Activated B cell treated with CpG ODN at 0.5 μM for 24 hours (primary cell): ENCODE data around the gene MGLL. TPM values are rescaled to one million over a fixed set of nuclear protein-coding genes. Genes with fewer than 3 reads are reported as not detected.
A peak's percentile ranks its signal among the peaks of the same experiment; 100 is the strongest.

Source experiments
- ATAC-seq: fragments of 200-7000 bp; cut with Tn5 transposase; one replicate; pipeline ENCODE4 v1.10.0; 2021; ENCODE audit warnings: low read depth, mild to moderate bottlenecking, moderate library complexity
- CTCF ChIA-PET: fragments of 350-600 bp; sonication (Branson Sonifier 250); formaldehyde crosslinking; loops from one replicate; lab custom pipeline; 2021; ENCODE audit warnings: antibody characterized with exemption; lab: Charles Lee
- POLR2A ChIA-PET: fragments of 350-600 bp; sonication (Branson Sonifier 250); formaldehyde crosslinking; loops from one replicate; lab custom pipeline; 2021; ENCODE audit warnings: antibody characterized with exemption; lab: Charles Lee
- DNase-seq: peaks from one replicate; pipeline ENCODE4 v3.0.0; 2022
- H3K27ac Mint-ChIP-seq: one replicate; pipeline ENCODE4 v1.8.0; 2020; ENCODE audit warnings: mixed read lengths
- H3K27me3 Mint-ChIP-seq: one replicate; pipeline ENCODE4 v1.8.0; 2021; ENCODE audit warnings: mixed read lengths
- H3K36me3 Mint-ChIP-seq: one replicate; pipeline ENCODE4 v1.8.0; 2021; ENCODE audit warnings: low read depth, mixed read lengths
- H3K4me1 Mint-ChIP-seq: one replicate; pipeline ENCODE4 v1.8.0; 2021; ENCODE audit warnings: mixed read lengths
- H3K4me3 Mint-ChIP-seq: one replicate; pipeline ENCODE4 v1.8.0; 2020; ENCODE audit warnings: mild to moderate bottlenecking, mixed read lengths
- H3K9me3 Mint-ChIP-seq: one replicate; pipeline ENCODE4 v1.8.0; 2020; ENCODE audit warnings: mixed read lengths
- intact Hi-C: fragments of 100-400 bp; cut with micrococcal nuclease; formaldehyde crosslinking; loops from one replicate; pipeline ENCODE4 v1.15.1; 2024
- total RNA-seq: library from RNA; stranded (reverse); gene quantifications from 2 replicates; pipeline ENCODE4 v1.2.3, GENCODE V29; 2022
- TF ChIP-seq, protein P1 (sequence below): fragments of 200-600 bp; IDR thresholded peaks from one replicate; pipeline ENCODE4 v1.8.0; 2022; ENCODE audit warnings: antibody characterized with exemption, mild to moderate bottlenecking

Gene MGLL
- total RNA-seq, 1 donor from 2014 or later, result 19.1 TPM

DNA sequence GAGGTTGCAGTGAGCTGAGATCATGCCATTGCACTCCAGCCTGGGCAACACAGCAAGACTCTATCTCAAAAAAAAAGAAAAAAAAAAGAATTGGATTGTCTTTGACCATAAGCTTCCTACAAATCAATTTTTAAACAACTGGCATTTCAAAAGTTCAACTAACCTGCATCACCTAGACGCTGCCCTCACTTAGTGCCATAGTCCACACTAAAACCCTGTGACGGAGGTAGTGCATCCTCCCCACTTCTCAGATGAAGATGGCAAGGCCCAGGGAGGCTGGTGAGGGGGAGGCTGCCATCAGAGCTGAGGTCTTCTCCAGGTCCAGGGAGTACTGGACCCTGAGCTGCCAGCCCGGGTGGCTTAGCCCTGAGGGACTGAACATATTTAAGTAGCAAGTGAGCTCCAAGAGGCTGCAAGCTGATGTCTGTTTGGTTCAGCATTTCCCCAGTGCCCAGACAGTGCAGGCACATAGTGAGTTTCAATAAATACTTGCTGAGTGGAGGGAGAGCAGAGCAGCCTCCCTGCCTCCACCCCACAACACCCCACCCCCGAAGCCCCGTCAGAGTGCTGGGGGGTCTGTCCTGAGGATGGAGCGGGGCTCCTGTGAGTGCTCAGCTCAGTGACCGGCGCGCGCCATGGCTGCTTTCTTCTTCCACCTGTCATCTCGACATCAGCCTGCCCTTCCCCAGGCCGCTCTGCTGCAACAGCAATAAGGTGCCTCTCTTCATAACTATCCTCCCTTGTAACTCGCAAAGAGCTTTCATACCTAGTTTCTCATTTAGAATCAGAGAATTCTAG is 52.8 kb downstream of the MGLL start:
- no peak overlapping the region for H3K27ac Mint-ChIP-seq
- peaks cover 20% of the 10 kb centered on the region for H3K4me1 Mint-ChIP-seq
- peaks cover 11% of the 10 kb centered on the region for H3K36me3 Mint-ChIP-seq
- ChIA-PET POLR2A (no interaction called here), CTCF (no interaction called here)
- intact Hi-C loops, result no loop called here
- H3K27me3 Mint-ChIP-seq, result no peaks in the 10 kb centered on the region
- TF ChIP-seq, protein P1, sequence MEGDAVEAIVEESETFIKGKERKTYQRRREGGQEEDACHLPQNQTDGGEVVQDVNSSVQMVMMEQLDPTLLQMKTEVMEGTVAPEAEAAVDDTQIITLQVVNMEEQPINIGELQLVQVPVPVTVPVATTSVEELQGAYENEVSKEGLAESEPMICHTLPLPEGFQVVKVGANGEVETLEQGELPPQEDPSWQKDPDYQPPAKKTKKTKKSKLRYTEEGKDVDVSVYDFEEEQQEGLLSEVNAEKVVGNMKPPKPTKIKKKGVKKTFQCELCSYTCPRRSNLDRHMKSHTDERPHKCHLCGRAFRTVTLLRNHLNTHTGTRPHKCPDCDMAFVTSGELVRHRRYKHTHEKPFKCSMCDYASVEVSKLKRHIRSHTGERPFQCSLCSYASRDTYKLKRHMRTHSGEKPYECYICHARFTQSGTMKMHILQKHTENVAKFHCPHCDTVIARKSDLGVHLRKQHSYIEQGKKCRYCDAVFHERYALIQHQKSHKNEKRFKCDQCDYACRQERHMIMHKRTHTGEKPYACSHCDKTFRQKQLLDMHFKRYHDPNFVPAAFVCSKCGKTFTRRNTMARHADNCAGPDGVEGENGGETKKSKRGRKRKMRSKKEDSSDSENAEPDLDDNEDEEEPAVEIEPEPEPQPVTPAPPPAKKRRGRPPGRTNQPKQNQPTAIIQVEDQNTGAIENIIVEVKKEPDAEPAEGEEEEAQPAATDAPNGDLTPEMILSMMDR, result no peak
- ATAC-seq (no peak), DNase-seq (no peak)
- H3K9me3 Mint-ChIP-seq, result peaks cover 13% of the 10 kb centered on the region
- no peak overlapping the region for H3K4me3 Mint-ChIP-seq

DNA sequence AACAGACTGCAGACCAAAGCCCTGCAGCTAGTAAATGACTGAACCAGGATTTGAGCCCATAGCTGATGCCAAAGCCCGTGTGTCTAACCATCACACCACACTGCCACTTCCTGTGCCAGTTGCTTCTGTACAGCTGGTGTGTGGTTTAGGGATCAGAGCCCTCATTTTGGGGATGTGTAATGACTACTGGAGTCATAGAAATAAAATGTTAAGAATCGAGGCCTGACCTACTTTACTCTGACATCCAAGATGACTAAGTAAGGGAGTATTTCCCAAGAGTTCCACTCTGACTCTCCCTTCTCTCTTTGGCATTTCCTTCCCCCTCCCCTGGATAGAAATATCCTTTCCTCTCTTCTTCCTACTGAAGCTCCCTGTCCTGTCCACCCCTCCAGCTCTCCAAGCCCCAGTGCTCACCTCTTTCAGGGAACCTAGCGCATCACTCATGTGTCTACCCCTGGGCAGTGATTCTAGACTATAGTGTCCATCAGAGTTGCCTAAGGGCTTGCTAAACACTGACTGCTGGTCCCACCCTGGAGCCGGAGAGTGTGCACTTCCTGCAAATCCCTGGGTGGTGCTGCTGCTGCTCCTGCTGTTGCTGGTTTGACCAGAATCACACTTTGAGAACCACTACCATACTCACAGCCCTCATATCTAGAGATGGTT is 53.8 kb downstream of the MGLL start:
- H3K27ac Mint-ChIP-seq, result no peak overlapping the region
- no peaks in the 10 kb centered on the region for H3K27me3 Mint-ChIP-seq
- peaks cover 22% of the 10 kb centered on the region for H3K4me1 Mint-ChIP-seq
- no peak for DNase-seq
- peaks cover 11% of the 10 kb centered on the region for H3K36me3 Mint-ChIP-seq
- POLR2A ChIA-PET, result no interaction called here
- CTCF ChIA-PET, result no interaction called here
- peaks cover 13% of the 10 kb centered on the region for H3K9me3 Mint-ChIP-seq
- no peak for ATAC-seq
- TF ChIP-seq, protein P1, result no peak
- H3K4me3 Mint-ChIP-seq, result no peak overlapping the region
- intact Hi-C loops, result no loop called here

- TF ChIP-seq, protein P1, result no peak
- ChIA-PET POLR2A (no interaction called here), CTCF (no interaction called here)
- peaks cover 31% of the 10 kb centered on the region for H3K4me1 Mint-ChIP-seq
- DNase-seq (no peak), ATAC-seq (no peak)
- peaks cover 11% of the 10 kb centered on the region for H3K36me3 Mint-ChIP-seq
- H3K4me3 Mint-ChIP-seq, result no peak overlapping the region
- H3K27me3 Mint-ChIP-seq, result no peaks in the 10 kb centered on the region
- intact Hi-C loops, result no loop called here
- peaks cover 13% of the 10 kb centered on the region for H3K9me3 Mint-ChIP-seq
- H3K27ac Mint-ChIP-seq, result no peak overlapping the region
Measured at GRCh38 chr3:127767126-127767525, 55.2 kb downstream of the MGLL start.

DNA sequence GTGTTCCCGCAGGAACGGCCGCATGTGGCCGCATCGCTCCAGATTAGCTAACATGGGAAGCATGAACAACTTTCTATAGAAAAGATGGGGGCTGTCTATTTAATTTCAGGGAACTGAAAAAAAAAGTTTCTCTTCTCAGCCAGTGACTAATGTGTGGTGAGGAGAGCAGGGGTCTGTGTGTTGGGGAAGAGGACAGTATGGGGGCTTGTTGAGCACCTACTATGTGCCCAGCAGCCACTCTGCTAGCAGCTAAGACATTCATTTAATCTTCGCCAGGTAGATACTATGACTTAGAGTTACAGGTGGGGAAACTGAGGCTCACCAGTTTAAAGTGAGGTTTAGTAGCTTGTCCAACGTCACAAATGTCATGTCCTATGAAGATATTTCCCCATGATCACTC is 56.6 kb downstream of the MGLL start:
- intact Hi-C loops, result no loop called here
- no peak for ATAC-seq
- ChIA-PET CTCF (no interaction called here), POLR2A (interaction anchor here (0.5 to 1.2 kb wide), 2 partner anchors 10 to 38 kb away, joined by 3 to 8 read pairs; no protein-coding TSS in a partner anchor)
- no peaks in the 10 kb centered on the region for H3K27me3 Mint-ChIP-seq
- H3K9me3 Mint-ChIP-seq, result peaks cover 13% of the 10 kb centered on the region
- H3K27ac Mint-ChIP-seq, result no peak overlapping the region
- H3K4me1 Mint-ChIP-seq, result peaks cover 44% of the 10 kb centered on the region
- TF ChIP-seq, protein P1, result no peak
- peaks cover 11% of the 10 kb centered on the region for H3K36me3 Mint-ChIP-seq
- H3K4me3 Mint-ChIP-seq, result no peak overlapping the region
- DNase-seq, result no peak

DNA sequence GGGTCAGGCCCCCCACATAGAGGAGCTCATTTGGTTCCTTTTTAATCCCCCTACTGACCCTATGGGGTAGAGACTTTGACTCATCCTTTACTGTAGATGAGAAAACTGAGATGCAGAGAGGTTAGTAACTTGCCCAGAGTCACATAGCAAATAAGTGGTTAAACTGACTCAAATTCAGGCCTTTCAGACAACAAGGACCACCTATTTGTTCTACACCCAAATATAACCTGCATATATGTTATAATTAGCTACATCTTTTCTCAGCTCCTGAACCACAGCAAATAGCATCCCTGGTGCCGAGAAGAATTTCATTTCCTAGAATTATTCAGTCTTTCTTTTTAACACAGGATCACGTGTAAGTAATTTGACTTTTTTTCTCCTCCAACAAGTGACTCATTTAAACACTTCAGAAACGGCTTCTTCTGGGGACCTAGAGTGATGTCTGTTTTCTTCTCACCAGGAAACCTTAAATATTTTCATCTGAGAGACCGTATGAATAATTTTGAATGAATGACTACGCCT is 57.4 kb downstream of the MGLL start:
- Mint-ChIP-seq H3K9me3 (peaks cover 13% of the 10 kb centered on the region), H3K27ac (peak overlapping the region; percentile 38), H3K4me3 (no peak overlapping the region), H3K36me3 (peaks cover 11% of the 10 kb centered on the region), H3K4me1 (peaks cover 45% of the 10 kb centered on the region), H3K27me3 (no peaks in the 10 kb centered on the region)
- ChIA-PET POLR2A (interaction anchor here (0.9 to 1.5 kb wide), 4 partner anchors 10 to 155 kb away, joined by 3 to 5 read pairs (median 4); no protein-coding TSS in a partner anchor), CTCF (interaction anchor here (0.9 to 1.0 kb wide), 2 partner anchors 15 to 71 kb away, joined by 3 read pairs; no protein-coding TSS in a partner anchor)
- intact Hi-C loops, result no loop called here
- TF ChIP-seq, protein P1, result no peak
- ATAC-seq (no peak), DNase-seq (no peak)
